Parathyroid adenoma (tissue), 2 donors: Measurements from ENCODE around the gene FBXO40.

ENCODE experiments used
- H2AFZ ChIP-seq: fragments of 300-600 bp; sonication (generic); one replicate; pipeline ENCODE4 v1.7.0; 2017; ENCODE audit warnings: antibody characterized with exemption, mild to moderate bottlenecking
- H3K27ac ChIP-seq: fragments of 300-600 bp; sonication (generic); one replicate; pipeline ENCODE4 v1.7.0; 2017
- H3K27me3 ChIP-seq: fragments of 300-600 bp; sonication (generic); one replicate; pipeline ENCODE4 v1.7.0; 2017; ENCODE audit warnings: low read length; ENCODE audit not compliant: control insufficient read depth, insufficient read depth
- H3K36me3 ChIP-seq: fragments of 300-600 bp; sonication (generic); one replicate; pipeline ENCODE4 v1.7.0; 2017; ENCODE audit warnings: low read length; ENCODE audit not compliant: control insufficient read depth, insufficient read depth
- H3K4me1 ChIP-seq: fragments of 300-600 bp; sonication (generic); one replicate; pipeline ENCODE4 v1.7.0; 2017; ENCODE audit warnings: control low read depth
- H3K4me2 ChIP-seq: fragments of 300-600 bp; sonication (generic); one replicate; pipeline ENCODE4 v1.7.0; 2017; ENCODE audit warnings: low read length
- H3K4me3 ChIP-seq: fragments of 300-600 bp; sonication (generic); one replicate; pipeline ENCODE4 v1.7.0; 2017; ENCODE audit warnings: low read depth, low read length
- H3K79me2 ChIP-seq: fragments of 300-600 bp; sonication (generic); one replicate; pipeline ENCODE4 v1.7.0; 2017; ENCODE audit warnings: control low read depth
- H3K9ac ChIP-seq: fragments of 300-600 bp; sonication (generic); one replicate; pipeline ENCODE4 v1.7.0; 2017; ENCODE audit warnings: mild to moderate bottlenecking
- H3K9me3 ChIP-seq: fragments of 300-600 bp; sonication (generic); one replicate; pipeline ENCODE4 v1.7.0; 2017; ENCODE audit warnings: low read length; ENCODE audit not compliant: control insufficient read depth
- CTCF ChIP-seq: fragments of 300-600 bp; sonication (generic); IDR thresholded peaks from one replicate; pipeline ENCODE4 v1.7.0; 2017; ENCODE audit warnings: antibody characterized with exemption, mild to moderate bottlenecking
- donor health status: primary hyperparathyroidism.

Gene FBXO40

GRCh38 chr3:121649645-121650044 is 56.5 kb downstream of the FBXO40 start:
- Histone ChIP-seq H2AFZ (no peak overlapping the region), H3K9me3 (no peaks in the 10 kb centered on the region), H3K27ac (no peak overlapping the region), H3K9ac (no peak overlapping the region), H3K4me1 (no peaks in the 10 kb centered on the region), H3K36me3 (no peaks in the 10 kb centered on the region), H3K27me3 (no peaks in the 10 kb centered on the region), H3K79me2 (no peaks in the 10 kb centered on the region), H3K4me2 (no peak overlapping the region), H3K4me3 (no peak overlapping the region)
- no peak for TF ChIP-seq CTCF

GRCh38 chr3:121651684-121652083 is 58.5 kb downstream of the FBXO40 start:
- H3K27ac ChIP-seq = no peak overlapping the region
- no peak overlapping the region for H3K4me2 ChIP-seq
- H3K36me3 ChIP-seq = no peaks in the 10 kb centered on the region
- no peak for TF ChIP-seq CTCF
- H3K27me3 ChIP-seq = no peaks in the 10 kb centered on the region
- no peaks in the 10 kb centered on the region for H3K4me1 ChIP-seq
- H3K4me3 ChIP-seq = no peak overlapping the region
- H3K79me2 ChIP-seq = no peaks in the 10 kb centered on the region
- H2AFZ ChIP-seq = no peak overlapping the region
- no peak overlapping the region for H3K9ac ChIP-seq
- no peaks in the 10 kb centered on the region for H3K9me3 ChIP-seq

GRCh38 chr3:121654493-121655385 is 61.6 kb downstream of the FBXO40 start:
- Histone ChIP-seq H3K9ac (no peak overlapping the region), H3K4me2 (no peak overlapping the region), H3K27ac (no peak overlapping the region), H3K4me3 (no peak overlapping the region), H3K79me2 (no peaks in the 10 kb centered on the region), H2AFZ (no peak overlapping the region), H3K36me3 (no peaks in the 10 kb centered on the region), H3K9me3 (no peaks in the 10 kb centered on the region), H3K4me1 (no peaks in the 10 kb centered on the region), H3K27me3 (no peaks in the 10 kb centered on the region)
- no peak for TF ChIP-seq CTCF

- no peaks in the 10 kb centered on the region for H3K27me3 ChIP-seq
- H3K4me3 ChIP-seq = no peak overlapping the region
- H3K9me3 ChIP-seq = no peaks in the 10 kb centered on the region
- H2AFZ ChIP-seq = no peak overlapping the region
- no peak for TF ChIP-seq CTCF
- no peak overlapping the region for H3K27ac ChIP-seq
- no peaks in the 10 kb centered on the region for H3K4me1 ChIP-seq
- no peak overlapping the region for H3K4me2 ChIP-seq
- H3K79me2 ChIP-seq = no peaks in the 10 kb centered on the region
- no peaks in the 10 kb centered on the region for H3K36me3 ChIP-seq
- no peak overlapping the region for H3K9ac ChIP-seq
Measured at GRCh38 chr3:121658716-121659435, 65.7 kb downstream of the FBXO40 start.
